Astrocyte of the spinal cord (primary cell): Measurements from ENCODE around the gene KCNA5.

Experiments used
- DNase-seq: peaks from one replicate; pipeline ENCODE4 v3.0.0; 2011; ENCODE audit warnings: low read depth, low spot score
- H3K4me3 ChIP-seq: 2 replicates; pipeline ENCODE4 v1.5.1; 2011; ENCODE audit warnings: low read depth, mild to moderate bottlenecking, low read length, moderate library complexity
- in situ Hi-C: cut with HindIII; loops from 2 replicates; pipeline ENCODE4 v1.10.0; 2017; ENCODE audit warnings: low sequenced_read_pairs
- TF ChIP-seq, protein P1 (sequence below): IDR thresholded peaks from 2 replicates; pipeline ENCODE4 v1.5.1; 2012; ENCODE audit warnings: low read depth, mild to moderate bottlenecking, low read length, inconsistent platforms

KCNA5 gene

DNA sequence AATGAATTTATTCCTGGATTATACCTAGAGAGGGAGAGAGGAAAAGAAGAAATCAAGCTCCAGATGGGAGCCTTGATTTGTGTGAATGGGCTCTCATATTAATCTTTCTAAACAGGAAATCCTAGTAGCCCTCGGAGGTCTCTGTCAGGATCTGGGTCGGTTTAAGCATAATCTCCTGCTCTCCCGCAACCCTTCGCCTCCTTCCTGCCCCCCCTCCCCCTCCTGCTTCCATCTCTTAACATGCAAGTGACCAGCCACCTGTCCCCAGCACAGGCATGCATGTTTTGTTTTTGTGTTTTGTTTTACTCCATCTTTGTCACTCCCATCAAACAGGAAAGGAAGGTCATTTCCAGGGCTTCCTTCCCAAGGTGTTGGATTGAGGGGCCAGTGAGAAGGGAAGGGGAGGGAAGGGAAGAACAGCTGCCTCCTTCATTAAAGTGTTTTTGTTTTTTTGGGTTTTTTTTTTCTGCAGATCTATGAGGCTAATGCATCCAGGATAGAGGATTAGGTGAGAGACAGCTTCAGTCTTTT lies 4.8 kb upstream of the KCNA5 start:
- H3K4me3 ChIP-seq: no peak overlapping the region
- no peak for DNase-seq
- TF ChIP-seq, protein P1, sequence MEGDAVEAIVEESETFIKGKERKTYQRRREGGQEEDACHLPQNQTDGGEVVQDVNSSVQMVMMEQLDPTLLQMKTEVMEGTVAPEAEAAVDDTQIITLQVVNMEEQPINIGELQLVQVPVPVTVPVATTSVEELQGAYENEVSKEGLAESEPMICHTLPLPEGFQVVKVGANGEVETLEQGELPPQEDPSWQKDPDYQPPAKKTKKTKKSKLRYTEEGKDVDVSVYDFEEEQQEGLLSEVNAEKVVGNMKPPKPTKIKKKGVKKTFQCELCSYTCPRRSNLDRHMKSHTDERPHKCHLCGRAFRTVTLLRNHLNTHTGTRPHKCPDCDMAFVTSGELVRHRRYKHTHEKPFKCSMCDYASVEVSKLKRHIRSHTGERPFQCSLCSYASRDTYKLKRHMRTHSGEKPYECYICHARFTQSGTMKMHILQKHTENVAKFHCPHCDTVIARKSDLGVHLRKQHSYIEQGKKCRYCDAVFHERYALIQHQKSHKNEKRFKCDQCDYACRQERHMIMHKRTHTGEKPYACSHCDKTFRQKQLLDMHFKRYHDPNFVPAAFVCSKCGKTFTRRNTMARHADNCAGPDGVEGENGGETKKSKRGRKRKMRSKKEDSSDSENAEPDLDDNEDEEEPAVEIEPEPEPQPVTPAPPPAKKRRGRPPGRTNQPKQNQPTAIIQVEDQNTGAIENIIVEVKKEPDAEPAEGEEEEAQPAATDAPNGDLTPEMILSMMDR: no peak
- in situ Hi-C loops: no loop called here

DNA sequence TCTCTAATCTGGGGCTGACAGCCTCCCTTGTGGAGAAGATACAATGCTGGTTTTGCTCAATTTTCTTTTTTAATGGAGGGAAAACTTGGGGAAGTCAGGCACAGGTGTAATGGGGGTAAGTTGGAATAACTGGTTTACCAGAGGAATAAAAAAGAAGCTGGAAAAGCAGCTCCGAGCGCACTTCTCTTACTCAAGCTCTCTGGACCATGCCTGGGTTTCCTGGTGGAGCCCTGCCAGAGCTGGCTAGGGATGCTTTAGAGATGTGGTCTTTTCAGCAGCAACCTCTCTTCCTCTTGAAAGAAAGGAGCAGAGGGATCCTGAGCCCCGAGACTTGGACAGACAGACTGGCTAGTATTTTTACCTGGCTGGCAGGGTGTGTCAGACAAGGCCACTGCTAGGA lies 3.9 kb upstream of the KCNA5 start:
- DNase-seq: no peak
- in situ Hi-C loops: no loop called here
- TF ChIP-seq, protein P1: no peak
- no peak overlapping the region for H3K4me3 ChIP-seq

DNA sequence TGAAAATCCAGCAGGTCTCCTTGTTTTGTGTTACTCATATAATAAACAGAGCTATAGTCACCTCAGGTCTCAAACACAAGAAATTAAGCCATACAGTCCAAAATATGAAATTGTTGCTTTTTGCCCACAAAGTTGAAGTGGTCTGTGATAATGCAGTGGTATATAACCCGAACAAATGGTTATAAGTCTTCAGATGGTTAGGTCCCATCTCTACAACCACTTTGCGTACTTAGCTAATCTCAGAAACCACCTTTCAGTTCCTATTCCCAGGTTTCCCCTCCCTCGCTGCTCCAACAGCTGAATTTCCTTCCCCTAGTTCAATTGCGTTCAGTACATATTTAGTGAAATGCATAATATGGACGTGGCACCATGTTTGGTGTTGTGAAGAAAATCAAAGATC lies 3.3 kb upstream of the KCNA5 start:
- TF ChIP-seq, protein P1: no peak
- DNase-seq: no peak
- in situ Hi-C loops: no loop called here
- no peak overlapping the region for H3K4me3 ChIP-seq

DNA sequence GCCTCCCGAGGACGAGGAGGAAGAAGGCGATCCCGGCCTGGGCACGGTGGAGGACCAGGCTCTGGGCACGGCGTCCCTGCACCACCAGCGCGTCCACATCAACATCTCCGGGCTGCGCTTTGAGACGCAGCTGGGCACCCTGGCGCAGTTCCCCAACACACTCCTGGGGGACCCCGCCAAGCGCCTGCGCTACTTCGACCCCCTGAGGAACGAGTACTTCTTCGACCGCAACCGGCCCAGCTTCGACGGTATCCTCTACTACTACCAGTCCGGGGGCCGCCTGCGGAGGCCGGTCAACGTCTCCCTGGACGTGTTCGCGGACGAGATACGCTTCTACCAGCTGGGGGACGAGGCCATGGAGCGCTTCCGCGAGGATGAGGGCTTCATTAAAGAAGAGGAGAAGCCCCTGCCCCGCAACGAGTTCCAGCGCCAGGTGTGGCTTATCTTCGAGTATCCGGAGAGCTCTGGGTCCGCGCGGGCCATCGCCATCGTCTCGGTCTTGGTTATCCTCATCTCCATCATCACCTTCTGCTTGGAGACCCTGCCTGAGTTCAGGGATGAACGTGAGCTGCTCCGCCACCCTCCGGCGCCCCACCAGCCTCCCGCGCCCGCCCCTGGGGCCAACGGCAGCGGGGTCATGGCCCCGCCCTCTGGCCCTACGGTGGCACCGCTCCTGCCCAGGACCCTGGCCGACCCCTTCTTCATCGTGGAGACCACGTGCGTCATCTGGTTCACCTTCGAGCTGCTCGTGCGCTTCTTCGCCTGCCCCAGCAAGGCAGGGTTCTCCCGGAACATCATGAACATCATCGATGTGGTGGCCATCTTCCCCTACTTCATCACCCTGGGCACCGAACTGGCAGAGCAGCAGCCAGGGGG lies 979 bp downstream of the KCNA5 start:
- in situ Hi-C loops: no loop called here
- TF ChIP-seq, protein P1: no peak
- no peak for DNase-seq
- H3K4me3 ChIP-seq: no peak overlapping the region

DNA sequence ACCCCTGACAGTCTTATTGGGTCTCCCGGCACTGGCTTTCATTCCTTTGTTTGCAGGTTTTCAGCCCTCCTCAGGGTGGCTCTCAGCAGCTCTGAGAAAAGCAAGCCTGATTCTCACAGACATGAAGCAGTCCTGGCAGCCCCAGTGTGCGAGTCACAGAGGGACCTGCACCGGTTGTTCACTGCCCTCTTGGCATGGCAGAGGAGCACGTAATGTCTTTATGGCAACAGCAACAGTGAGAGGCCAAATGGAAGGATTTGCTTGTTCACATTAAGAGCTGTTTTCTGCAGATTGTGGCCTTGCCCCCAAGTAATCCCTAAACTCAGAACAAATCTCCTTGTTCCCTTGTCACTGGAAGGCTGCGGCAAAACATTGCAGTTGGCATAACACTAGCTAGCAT lies 3.4 kb downstream of the KCNA5 start:
- H3K4me3 ChIP-seq: no peak overlapping the region
- no peak for DNase-seq
- in situ Hi-C loops: no loop called here
- TF ChIP-seq, protein P1: no peak

DNA sequence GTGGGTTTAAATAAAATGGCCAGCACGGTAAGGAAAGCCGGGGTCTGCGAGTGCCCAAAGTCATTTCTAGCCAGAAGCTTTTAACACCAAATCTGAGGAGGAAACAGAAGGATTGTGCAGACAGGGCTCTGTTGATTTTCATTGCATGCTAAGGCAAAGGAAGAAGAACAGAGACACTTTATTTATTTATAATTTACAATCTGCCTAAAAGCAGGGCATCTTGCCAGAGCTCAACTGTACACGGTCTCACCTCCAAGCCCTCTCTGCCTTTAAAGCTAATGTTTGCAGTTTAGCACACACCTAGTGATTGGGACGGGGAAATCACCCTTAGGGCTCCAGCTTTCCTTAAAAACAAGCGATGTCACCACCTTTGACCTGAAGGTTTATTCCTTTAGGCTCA lies 4.0 kb downstream of the KCNA5 start:
- in situ Hi-C loops: no loop called here
- no peak overlapping the region for H3K4me3 ChIP-seq
- no peak for DNase-seq
- TF ChIP-seq, protein P1: no peak
